Measurements from ENCODE around the gene SEMA3D. TPM values are rescaled to one million over a fixed set of nuclear protein-coding genes. Genes with fewer than 3 reads are reported as not detected.

SEMA3D gene
- total RNA-seq, 1 experiment from 2014 or later = 2.0 TPM

GRCh38 chr7:85215098-85215497 is 28.2 kb upstream of the SEMA3D start:
- DNase-seq = no peak
- Mint-ChIP-seq H3K9me3 (ENCODE audit: low read depth, unreplicated experiment) (no peaks in the 10 kb centered on the region), H3K4me1 (ENCODE audit: low read depth, unreplicated experiment) (no peaks in the 10 kb centered on the region), H3K27ac (ENCODE audit: unreplicated experiment) (no peak overlapping the region), H3K4me3 (ENCODE audit: low read depth, unreplicated experiment) (no peak overlapping the region), H3K36me3 (ENCODE audit: insufficient read depth, unreplicated experiment) (no peaks in the 10 kb centered on the region), H3K27me3 (ENCODE audit: unreplicated experiment) (no peaks in the 10 kb centered on the region)
- BruUV-seq (replicated peaks) = no TSS peak
- intact Hi-C loops (cut with micrococcal nuclease; ENCODE audit: unreplicated experiment) = no loop called here
- CTCF ChIA-PET = no interaction called here
- no peak for TF ChIP-seq CTCF (IDR thresholded peaks at IDR 0.05; ENCODE audit: unreplicated experiment)

GRCh38 chr7:85213500-85213899 is 26.6 kb upstream of the SEMA3D start:
- no TSS peak for BruUV-seq (replicated peaks)
- intact Hi-C loops (cut with micrococcal nuclease; ENCODE audit: unreplicated experiment) = no loop called here
- H3K9me3 Mint-ChIP-seq (ENCODE audit: low read depth, unreplicated experiment) = no peaks in the 10 kb centered on the region
- no peaks in the 10 kb centered on the region for H3K36me3 Mint-ChIP-seq (ENCODE audit: insufficient read depth, unreplicated experiment)
- H3K27me3 Mint-ChIP-seq (ENCODE audit: unreplicated experiment) = no peaks in the 10 kb centered on the region
- DNase-seq = no peak
- no peaks in the 10 kb centered on the region for H3K4me1 Mint-ChIP-seq (ENCODE audit: low read depth, unreplicated experiment)
- CTCF ChIA-PET = no interaction called here
- H3K27ac Mint-ChIP-seq (ENCODE audit: unreplicated experiment) = no peak overlapping the region
- no peak for TF ChIP-seq CTCF (IDR thresholded peaks at IDR 0.05; ENCODE audit: unreplicated experiment)
- no peak overlapping the region for H3K4me3 Mint-ChIP-seq (ENCODE audit: low read depth, unreplicated experiment)

- Mint-ChIP-seq H3K4me3 (ENCODE audit: low read depth, unreplicated experiment) (no peak overlapping the region), H3K36me3 (ENCODE audit: insufficient read depth, unreplicated experiment) (no peaks in the 10 kb centered on the region), H3K4me1 (ENCODE audit: low read depth, unreplicated experiment) (no peaks in the 10 kb centered on the region), H3K27ac (ENCODE audit: unreplicated experiment) (no peak overlapping the region), H3K27me3 (ENCODE audit: unreplicated experiment) (no peaks in the 10 kb centered on the region), H3K9me3 (ENCODE audit: low read depth, unreplicated experiment) (no peaks in the 10 kb centered on the region)
- CTCF ChIA-PET = no interaction called here
- BruUV-seq (replicated peaks) = no TSS peak
- TF ChIP-seq CTCF (IDR thresholded peaks at IDR 0.05; ENCODE audit: unreplicated experiment) = no peak
- intact Hi-C loops (cut with micrococcal nuclease; ENCODE audit: unreplicated experiment) = no loop called here
- no peak for DNase-seq
Measured at GRCh38 chr7:85205754-85206153, 18.9 kb upstream of the SEMA3D start.

- Mint-ChIP-seq H3K9me3 (ENCODE audit: low read depth, unreplicated experiment) (peaks cover 3% of the 10 kb centered on the region), H3K27me3 (ENCODE audit: unreplicated experiment) (no peaks in the 10 kb centered on the region), H3K4me3 (ENCODE audit: low read depth, unreplicated experiment) (no peak overlapping the region), H3K36me3 (ENCODE audit: insufficient read depth, unreplicated experiment) (no peaks in the 10 kb centered on the region), H3K27ac (ENCODE audit: unreplicated experiment) (no peak overlapping the region), H3K4me1 (ENCODE audit: low read depth, unreplicated experiment) (no peaks in the 10 kb centered on the region)
- DNase-seq = no peak
- intact Hi-C loops (cut with micrococcal nuclease; ENCODE audit: unreplicated experiment) = no loop called here
- no TSS peak for BruUV-seq (replicated peaks)
- CTCF ChIA-PET = no interaction called here
- no peak for TF ChIP-seq CTCF (IDR thresholded peaks at IDR 0.05; ENCODE audit: unreplicated experiment)
Measured at GRCh38 chr7:85204496-85204895, 17.6 kb upstream of the SEMA3D start.

GRCh38 chr7:85204061-85204460 is 17.2 kb upstream of the SEMA3D start:
- Mint-ChIP-seq H3K4me1 (ENCODE audit: low read depth, unreplicated experiment) (no peaks in the 10 kb centered on the region), H3K27ac (ENCODE audit: unreplicated experiment) (no peak overlapping the region), H3K27me3 (ENCODE audit: unreplicated experiment) (no peaks in the 10 kb centered on the region), H3K9me3 (ENCODE audit: low read depth, unreplicated experiment) (peaks cover 3% of the 10 kb centered on the region), H3K36me3 (ENCODE audit: insufficient read depth, unreplicated experiment) (no peaks in the 10 kb centered on the region), H3K4me3 (ENCODE audit: low read depth, unreplicated experiment) (no peak overlapping the region)
- DNase-seq = no peak
- intact Hi-C loops (cut with micrococcal nuclease; ENCODE audit: unreplicated experiment) = no loop called here
- CTCF ChIA-PET = no interaction called here
- no TSS peak for BruUV-seq (replicated peaks)
- TF ChIP-seq CTCF (IDR thresholded peaks at IDR 0.05; ENCODE audit: unreplicated experiment) = no peak
